ENCODE results near the gene PRDM16.

- no peak for TF ChIP-seq YY1 (IDR thresholded peaks at IDR 0.05; ENCODE audit: insufficient read depth, insufficient read length)
- no peak for TF ChIP-seq ZNF274 (IDR thresholded peaks at IDR 0.05; ENCODE audit: low read depth, low read length)
- TF ChIP-seq SUZ12 (IDR thresholded peaks at IDR 0.05; ENCODE audit: extremely low read depth, insufficient read depth, insufficient read length): no peak
These were observed 263.0 kb downstream of the PRDM16 start for GRCh38 chr1:3332043-3332442.
